GM12874 (cell line): Measurements from ENCODE around the gene ZBTB32.

Experiments used
- TF ChIP-seq, protein P1 (sequence below): IDR thresholded peaks from 2 replicates; pipeline ENCODE4 v1.5.1; 2011; ENCODE audit warnings: low read depth, mild to moderate bottlenecking, control low read depth, low read length, moderate library complexity; ENCODE audit not compliant: insufficient read depth

ZBTB32 gene

DNA sequence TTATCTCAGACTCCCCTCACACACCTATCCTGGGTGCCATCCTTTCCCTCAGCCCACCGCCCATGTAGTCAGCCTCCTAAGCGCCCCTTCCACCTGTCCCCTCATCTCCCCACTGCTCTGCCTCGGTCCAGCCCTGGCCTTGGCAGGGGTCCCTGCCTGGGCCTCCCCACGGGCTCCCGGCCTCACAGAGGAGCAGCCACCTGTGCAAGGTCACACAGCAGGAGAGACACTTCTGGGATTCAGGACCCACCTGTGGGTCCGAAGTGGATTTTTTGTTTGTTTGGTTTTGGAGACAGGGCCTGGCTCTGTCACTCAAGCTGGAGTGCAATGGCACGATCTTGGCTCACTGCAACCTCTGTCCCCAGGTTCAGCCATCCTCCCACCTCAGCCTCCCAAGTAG, 38.8 kb upstream of the ZBTB32 start:
- TF ChIP-seq, protein P1, sequence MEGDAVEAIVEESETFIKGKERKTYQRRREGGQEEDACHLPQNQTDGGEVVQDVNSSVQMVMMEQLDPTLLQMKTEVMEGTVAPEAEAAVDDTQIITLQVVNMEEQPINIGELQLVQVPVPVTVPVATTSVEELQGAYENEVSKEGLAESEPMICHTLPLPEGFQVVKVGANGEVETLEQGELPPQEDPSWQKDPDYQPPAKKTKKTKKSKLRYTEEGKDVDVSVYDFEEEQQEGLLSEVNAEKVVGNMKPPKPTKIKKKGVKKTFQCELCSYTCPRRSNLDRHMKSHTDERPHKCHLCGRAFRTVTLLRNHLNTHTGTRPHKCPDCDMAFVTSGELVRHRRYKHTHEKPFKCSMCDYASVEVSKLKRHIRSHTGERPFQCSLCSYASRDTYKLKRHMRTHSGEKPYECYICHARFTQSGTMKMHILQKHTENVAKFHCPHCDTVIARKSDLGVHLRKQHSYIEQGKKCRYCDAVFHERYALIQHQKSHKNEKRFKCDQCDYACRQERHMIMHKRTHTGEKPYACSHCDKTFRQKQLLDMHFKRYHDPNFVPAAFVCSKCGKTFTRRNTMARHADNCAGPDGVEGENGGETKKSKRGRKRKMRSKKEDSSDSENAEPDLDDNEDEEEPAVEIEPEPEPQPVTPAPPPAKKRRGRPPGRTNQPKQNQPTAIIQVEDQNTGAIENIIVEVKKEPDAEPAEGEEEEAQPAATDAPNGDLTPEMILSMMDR: no peak

DNA sequence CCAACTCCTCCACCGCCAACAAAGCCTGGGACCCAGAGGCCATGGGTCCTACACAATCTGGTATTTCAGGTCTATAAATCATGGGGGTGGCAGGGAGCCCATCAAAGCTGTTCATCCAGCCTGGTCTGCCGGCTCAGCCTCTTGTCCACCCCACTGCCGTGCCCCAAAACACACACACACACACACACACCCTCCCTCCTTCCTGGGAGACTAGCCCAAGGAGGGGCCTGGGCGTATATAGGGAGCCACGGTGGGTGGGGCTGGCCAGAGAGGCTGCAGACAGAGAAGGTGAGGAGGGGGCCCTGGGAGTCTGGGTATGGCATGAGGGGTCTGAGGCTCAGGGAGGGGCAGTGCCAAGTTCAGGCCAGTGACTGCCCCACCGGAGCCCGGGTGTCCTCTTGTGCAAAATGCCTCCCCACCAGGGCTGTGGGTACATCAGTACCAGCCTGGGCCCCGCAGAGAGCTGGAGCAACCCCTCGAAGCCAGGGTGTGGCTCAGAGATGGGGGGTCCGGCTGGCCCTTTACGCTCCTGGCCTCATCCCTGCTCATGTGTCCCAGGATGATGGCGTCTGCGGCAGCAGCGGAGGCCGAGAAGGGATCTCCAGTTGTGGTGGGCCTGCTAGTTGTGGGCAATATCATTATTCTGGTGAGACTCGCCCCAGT, 38.0 kb upstream of the ZBTB32 start, which contains the start of gene UPK1A:
Gene UPK1A, plus strand, starts transcription at position 267 of the 663 bp plus-strand sequence. Its CDS starts 296 bp downstream, at position 563.
- TF ChIP-seq, protein P1: no peak

DNA sequence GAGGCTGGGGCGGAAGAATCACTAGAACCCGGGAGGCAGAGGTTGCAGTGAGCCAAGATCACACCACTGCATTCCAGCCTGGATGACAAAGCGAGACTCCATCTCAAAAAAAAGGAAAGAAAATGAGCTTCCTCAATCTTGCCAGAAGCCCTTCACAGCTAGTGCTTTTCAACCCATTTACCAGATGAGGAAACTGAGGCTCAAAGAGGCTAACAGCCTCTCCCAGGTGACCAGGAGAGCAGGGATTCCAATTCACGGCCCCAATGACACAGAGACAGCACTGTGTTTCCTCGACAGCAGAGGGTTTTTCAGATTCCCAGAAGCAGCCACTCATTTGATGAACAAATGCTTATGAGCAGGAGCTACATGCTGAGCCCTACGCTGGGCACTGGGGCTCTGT, 34.8 kb upstream of the ZBTB32 start:
- TF ChIP-seq, protein P1: no peak

DNA sequence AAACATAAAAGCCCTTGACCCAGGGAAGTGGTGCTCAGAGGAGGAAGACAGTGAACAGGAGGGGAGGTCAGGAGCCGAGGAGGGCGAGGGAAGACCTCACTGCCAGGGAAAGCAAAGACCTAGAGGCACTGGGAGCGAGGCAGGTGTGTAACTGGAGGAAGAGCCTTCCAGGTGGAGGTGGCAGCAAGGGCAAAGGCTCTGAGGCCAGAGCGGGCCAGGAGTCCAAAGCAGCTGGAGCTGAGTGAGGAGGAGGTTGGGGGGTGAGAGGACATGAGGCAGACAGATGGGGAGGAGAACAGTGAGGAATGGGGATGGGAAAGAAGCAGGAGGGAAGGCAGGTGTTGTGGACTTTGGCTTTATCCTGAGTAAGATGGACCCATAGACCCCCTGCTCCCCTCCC, 34.4 kb upstream of the ZBTB32 start:
- TF ChIP-seq, protein P1: no peak

DNA sequence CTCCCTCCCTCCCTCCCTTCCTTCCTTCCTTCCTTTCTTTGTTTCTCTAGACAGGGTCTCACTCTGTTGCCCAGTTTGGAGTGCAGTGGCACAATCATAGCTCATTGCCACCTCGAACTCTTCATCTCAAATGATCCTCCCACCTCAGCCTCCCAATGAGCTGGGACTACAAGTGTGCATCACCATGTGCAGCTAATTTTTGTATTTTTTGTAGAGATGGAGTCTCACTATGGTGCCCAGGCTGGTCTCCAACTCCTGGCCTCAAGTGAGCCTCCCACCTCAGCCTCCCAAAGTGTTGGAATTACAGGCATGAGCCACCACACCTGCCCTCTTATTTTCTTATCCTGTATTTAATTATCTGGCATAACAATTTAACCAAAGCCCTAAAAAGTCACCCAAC, 33.7 kb upstream of the ZBTB32 start:
- TF ChIP-seq, protein P1: no peak

DNA sequence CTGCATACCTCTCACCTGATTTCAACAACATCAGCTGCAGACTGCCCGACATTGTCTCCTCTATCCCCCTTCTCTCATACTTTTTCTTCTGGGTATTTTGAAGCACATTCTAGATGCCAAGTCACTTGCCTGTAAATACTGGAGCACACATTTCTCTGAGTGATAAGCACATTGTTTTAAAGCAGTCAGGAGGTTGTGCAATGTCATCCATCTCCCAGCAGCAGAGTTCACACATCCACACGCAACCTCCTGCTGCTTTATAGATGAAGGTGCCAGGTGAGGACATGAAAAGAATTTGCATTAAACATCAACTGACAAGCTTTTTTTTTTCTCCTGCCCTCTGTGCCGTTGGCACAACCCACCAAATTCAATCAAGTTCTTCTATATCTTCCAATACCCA, 32.5 kb upstream of the ZBTB32 start:
- TF ChIP-seq, protein P1: no peak

DNA sequence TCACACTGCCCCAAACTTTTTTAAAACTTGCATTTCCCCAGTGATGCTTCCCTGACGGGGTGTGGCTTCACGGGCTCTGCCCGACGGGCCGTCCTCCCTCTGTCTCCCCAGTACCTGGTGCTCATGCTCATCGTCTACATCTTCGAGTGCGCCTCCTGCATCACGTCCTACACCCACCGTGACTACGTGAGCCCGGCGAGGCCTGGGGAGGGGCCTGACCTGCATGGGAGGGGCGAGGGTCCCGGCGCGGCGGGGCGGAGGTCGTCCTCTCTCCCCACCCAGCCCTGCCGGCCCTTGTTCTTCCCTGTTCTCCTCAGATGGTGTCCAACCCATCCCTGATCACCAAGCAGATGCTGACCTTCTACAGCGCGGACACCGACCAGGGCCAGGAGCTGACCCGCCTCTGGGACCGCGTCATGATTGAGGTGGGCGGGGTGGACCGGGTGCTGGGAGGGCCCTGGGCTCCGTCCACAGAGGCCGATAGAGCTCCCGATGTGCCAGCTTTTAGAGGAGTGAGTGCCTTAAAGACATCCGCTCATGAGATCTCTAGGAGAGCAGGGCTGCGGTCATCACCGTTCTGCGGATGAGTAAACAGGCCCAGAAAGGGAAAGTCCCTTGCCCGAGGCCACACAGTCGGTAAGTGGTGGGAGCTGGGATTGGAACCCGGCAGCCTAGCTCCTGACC, 31.1 kb upstream of the ZBTB32 start:
- TF ChIP-seq, protein P1: no peak
